ENCODE measurements around the gene RAP1A.

DNA sequence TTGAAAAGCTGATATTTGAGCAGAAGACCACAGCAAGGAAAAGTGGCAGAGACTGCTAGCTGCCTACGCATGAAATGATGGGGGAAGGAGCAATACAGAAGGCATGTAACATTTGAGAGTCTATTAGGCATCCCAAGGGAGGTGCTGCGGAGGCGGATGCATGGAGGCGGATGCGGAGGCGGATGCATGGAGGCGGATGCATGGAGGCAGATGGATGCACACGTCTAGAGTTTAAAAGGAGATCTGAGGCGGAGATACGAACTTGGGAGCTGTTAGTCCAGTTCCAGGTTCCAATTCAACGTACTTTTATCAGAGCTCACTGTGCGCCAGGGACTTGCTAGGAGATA is 135.4 kb downstream of the RAP1A start:
- TF ChIP-seq POLR2A (IDR thresholded peaks at IDR 0.05; ENCODE audit: extremely low read depth, insufficient read length) (no peak), MYC (IDR thresholded peaks at IDR 0.05; ENCODE audit: low read depth, low read length) (no peak)
- TF ChIP-seq, protein P1, sequence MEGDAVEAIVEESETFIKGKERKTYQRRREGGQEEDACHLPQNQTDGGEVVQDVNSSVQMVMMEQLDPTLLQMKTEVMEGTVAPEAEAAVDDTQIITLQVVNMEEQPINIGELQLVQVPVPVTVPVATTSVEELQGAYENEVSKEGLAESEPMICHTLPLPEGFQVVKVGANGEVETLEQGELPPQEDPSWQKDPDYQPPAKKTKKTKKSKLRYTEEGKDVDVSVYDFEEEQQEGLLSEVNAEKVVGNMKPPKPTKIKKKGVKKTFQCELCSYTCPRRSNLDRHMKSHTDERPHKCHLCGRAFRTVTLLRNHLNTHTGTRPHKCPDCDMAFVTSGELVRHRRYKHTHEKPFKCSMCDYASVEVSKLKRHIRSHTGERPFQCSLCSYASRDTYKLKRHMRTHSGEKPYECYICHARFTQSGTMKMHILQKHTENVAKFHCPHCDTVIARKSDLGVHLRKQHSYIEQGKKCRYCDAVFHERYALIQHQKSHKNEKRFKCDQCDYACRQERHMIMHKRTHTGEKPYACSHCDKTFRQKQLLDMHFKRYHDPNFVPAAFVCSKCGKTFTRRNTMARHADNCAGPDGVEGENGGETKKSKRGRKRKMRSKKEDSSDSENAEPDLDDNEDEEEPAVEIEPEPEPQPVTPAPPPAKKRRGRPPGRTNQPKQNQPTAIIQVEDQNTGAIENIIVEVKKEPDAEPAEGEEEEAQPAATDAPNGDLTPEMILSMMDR (IDR thresholded peaks at IDR 0.05; ENCODE audit: low read depth, low read length): no peak
- TF ChIP-seq, protein P2, sequence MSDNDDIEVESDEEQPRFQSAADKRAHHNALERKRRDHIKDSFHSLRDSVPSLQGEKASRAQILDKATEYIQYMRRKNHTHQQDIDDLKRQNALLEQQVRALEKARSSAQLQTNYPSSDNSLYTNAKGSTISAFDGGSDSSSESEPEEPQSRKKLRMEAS (IDR thresholded peaks at IDR 0.05; ENCODE audit: low read depth, low read length): no peak

Measured in NB4 (cell line).